HUES64 (cell line): ENCODE results near the gene GAS6.

Experiments used
- H3K27ac ChIP-seq: 2 replicates; pipeline ENCODE4 v1.7.0; 2013; ENCODE audit warnings: low read depth, low read length, inconsistent platforms
- H3K27me3 ChIP-seq: 2 replicates; pipeline ENCODE4 v1.6.1; 2013; ENCODE audit warnings: mild to moderate bottlenecking, low read length; ENCODE audit not compliant: insufficient read depth
- H3K36me3 ChIP-seq: 2 replicates; pipeline ENCODE4 v1.6.1; 2013; ENCODE audit warnings: mild to moderate bottlenecking, low read length; ENCODE audit not compliant: insufficient read depth
- H3K4me1 ChIP-seq: 2 replicates; pipeline ENCODE4 v1.6.1; 2013; ENCODE audit warnings: mild to moderate bottlenecking, low read length, moderate library complexity; ENCODE audit not compliant: insufficient read depth
- H3K4me3 ChIP-seq: 2 replicates; pipeline ENCODE4 v1.5.1; 2013; ENCODE audit warnings: mild to moderate bottlenecking, low read length, moderate library complexity
- H3K9ac ChIP-seq: 2 replicates; pipeline ENCODE4 v1.6.1; 2013; ENCODE audit warnings: mild to moderate bottlenecking, low read depth, low read length
- H3K9me3 ChIP-seq: 2 replicates; pipeline ENCODE4 v1.6.1; 2013; ENCODE audit warnings: low read depth, low read length; ENCODE audit not compliant: insufficient read depth
- WGBS: fragments of 150-250, 120-280 bp; methylation state at CpG from one replicate; pipeline ENCODE4 v1.1.7; 2013; ENCODE audit warnings: missing lambda C conversion rate; 5-methylcytosine and 5-hydroxymethylcytosine counted together

Gene GAS6

GRCh38 chr13:113902481-113902880 lies 38.6 kb upstream of the GAS6 start:
- no CpG with 5 or more reads among the region's 2 CpGs for WGBS
- Histone ChIP-seq H3K9ac (no peak overlapping the region), H3K9me3 (0 out of 2 replicates have a peak, but pooled peaks cover under 1% of the 10 kb centered on the region), H3K4me3 (no peak overlapping the region), H3K27ac (no peak overlapping the region), H3K36me3 (no peaks in the 10 kb centered on the region), H3K27me3 (no peaks in the 10 kb centered on the region), H3K4me1 (no peaks in the 10 kb centered on the region)

GRCh38 chr13:113901642-113902041 lies 37.8 kb upstream of the GAS6 start:
- H3K4me3 ChIP-seq: no peak overlapping the region
- no peaks in the 10 kb centered on the region for H3K4me1 ChIP-seq
- no peaks in the 10 kb centered on the region for H3K27me3 ChIP-seq
- no peak overlapping the region for H3K27ac ChIP-seq
- 93% methylated on average over 9 of the region's 9 CpGs for WGBS
- H3K9me3 ChIP-seq: 0 out of 2 replicates have a peak, but pooled peaks cover 3% of the 10 kb centered on the region
- no peak overlapping the region for H3K9ac ChIP-seq
- no peaks in the 10 kb centered on the region for H3K36me3 ChIP-seq

GRCh38 chr13:113901231-113901630 lies 37.4 kb upstream of the GAS6 start:
- 91% methylated on average over 7 of the region's 7 CpGs for WGBS
- no peaks in the 10 kb centered on the region for H3K36me3 ChIP-seq
- no peak overlapping the region for H3K4me3 ChIP-seq
- no peak overlapping the region for H3K9ac ChIP-seq
- H3K27ac ChIP-seq: no peak overlapping the region
- H3K9me3 ChIP-seq: 0 out of 2 replicates have a peak, but pooled peaks cover 3% of the 10 kb centered on the region
- no peaks in the 10 kb centered on the region for H3K27me3 ChIP-seq
- no peaks in the 10 kb centered on the region for H3K4me1 ChIP-seq

GRCh38 chr13:113900646-113901045 lies 36.8 kb upstream of the GAS6 start:
- Histone ChIP-seq H3K36me3 (no peaks in the 10 kb centered on the region), H3K27ac (no peak overlapping the region), H3K4me3 (no peak overlapping the region), H3K4me1 (no peaks in the 10 kb centered on the region), H3K9ac (no peak overlapping the region), H3K27me3 (no peaks in the 10 kb centered on the region), H3K9me3 (0 out of 2 replicates have a peak, but pooled peaks cover 3% of the 10 kb centered on the region)
- 95% methylated on average over 10 of the region's 10 CpGs for WGBS

GRCh38 chr13:113898391-113898790 lies 34.5 kb upstream of the GAS6 start:
- Histone ChIP-seq H3K4me1 (no peaks in the 10 kb centered on the region), H3K27me3 (no peaks in the 10 kb centered on the region), H3K27ac (no peak overlapping the region), H3K9ac (no peak overlapping the region), H3K9me3 (peaks cover 8% of the 10 kb centered on the region; the same call in 1 of the 2 replicates), H3K4me3 (no peak overlapping the region), H3K36me3 (no peaks in the 10 kb centered on the region)
- whole genome bisulfite sequencing: 96% methylated on average over 15 of the region's 15 CpGs

- H3K9ac ChIP-seq: no peak overlapping the region
- H3K9me3 ChIP-seq: peaks cover 8% of the 10 kb centered on the region; the same call in 1 of the 2 replicates
- H3K36me3 ChIP-seq: no peaks in the 10 kb centered on the region
- H3K4me1 ChIP-seq: no peaks in the 10 kb centered on the region
- no peak overlapping the region for H3K4me3 ChIP-seq
- H3K27me3 ChIP-seq: no peaks in the 10 kb centered on the region
- no peak overlapping the region for H3K27ac ChIP-seq
- 87% methylated on average over 4 of the region's 4 CpGs for WGBS
These were observed 34.1 kb upstream of the GAS6 start for GRCh38 chr13:113897966-113898365.

- H3K9ac ChIP-seq: no peak overlapping the region
- H3K27me3 ChIP-seq: no peaks in the 10 kb centered on the region
- no peak overlapping the region for H3K27ac ChIP-seq
- no peak overlapping the region for H3K4me3 ChIP-seq
- no peaks in the 10 kb centered on the region for H3K4me1 ChIP-seq
- peaks cover 13% of the 10 kb centered on the region for H3K9me3 ChIP-seq
- no peaks in the 10 kb centered on the region for H3K36me3 ChIP-seq
- 91% methylated on average over 4 of the region's 4 CpGs for WGBS
These were observed 33.3 kb upstream of the GAS6 start for GRCh38 chr13:113897161-113897560.

GRCh38 chr13:113895436-113895835 lies 31.6 kb upstream of the GAS6 start:
- H3K9me3 ChIP-seq: peaks cover 16% of the 10 kb centered on the region
- no peak overlapping the region for H3K9ac ChIP-seq
- H3K36me3 ChIP-seq: no peaks in the 10 kb centered on the region
- H3K4me1 ChIP-seq: peaks cover 15% of the 10 kb centered on the region
- no peak overlapping the region for H3K4me3 ChIP-seq
- 87% methylated on average over 1 of the region's 1 CpG for WGBS
- no peak overlapping the region for H3K27ac ChIP-seq
- no peaks in the 10 kb centered on the region for H3K27me3 ChIP-seq

- no peak overlapping the region for H3K9ac ChIP-seq
- WGBS: 22% methylated on average over 2 of the region's 2 CpGs
- no peaks in the 10 kb centered on the region for H3K27me3 ChIP-seq
- H3K36me3 ChIP-seq: no peaks in the 10 kb centered on the region
- peak overlapping the region; percentile 84 for H3K27ac ChIP-seq
- peaks cover 13% of the 10 kb centered on the region for H3K9me3 ChIP-seq
- peaks cover 22% of the 10 kb centered on the region for H3K4me1 ChIP-seq
- peak overlapping the region; percentile 23; the same call in 1 of the 2 replicates for H3K4me3 ChIP-seq
These were observed 27.1 kb upstream of the GAS6 start for GRCh38 chr13:113890774-113891480.

GRCh38 chr13:113889467-113889866 lies 25.6 kb upstream of the GAS6 start:
- Histone ChIP-seq H3K27me3 (no peaks in the 10 kb centered on the region), H3K9me3 (peaks cover 13% of the 10 kb centered on the region), H3K4me3 (no peak overlapping the region), H3K9ac (no peak overlapping the region), H3K36me3 (no peaks in the 10 kb centered on the region), H3K27ac (no peak overlapping the region), H3K4me1 (peaks cover 22% of the 10 kb centered on the region)
- WGBS: 97% methylated on average over 4 of the region's 4 CpGs

GRCh38 chr13:113888701-113889330 lies 24.9 kb upstream of the GAS6 start:
- H3K4me1 ChIP-seq: peaks cover 22% of the 10 kb centered on the region
- no peak overlapping the region for H3K9ac ChIP-seq
- no peaks in the 10 kb centered on the region for H3K36me3 ChIP-seq
- peaks cover 11% of the 10 kb centered on the region for H3K9me3 ChIP-seq
- no peak overlapping the region for H3K27ac ChIP-seq
- 92% methylated on average over 4 of the region's 4 CpGs for WGBS
- no peaks in the 10 kb centered on the region for H3K27me3 ChIP-seq
- H3K4me3 ChIP-seq: no peak overlapping the region
